Neural cell (in vitro differentiated cells): Measurements from ENCODE around the gene LNP1. TPM values are rescaled to one million over a fixed set of nuclear protein-coding genes. Genes with fewer than 3 reads are reported as not detected.
A peak's percentile ranks its signal among the peaks of the same experiment; 100 is the strongest.

Experiments used
- H2AFZ ChIP-seq: fragments of 200-600, 300-800 bp; sonication (generic), shearing (Covaris generic); 2 replicates; pipeline ENCODE4 v1.6.0; 2014; ENCODE audit warnings: low read depth, mild to moderate bottlenecking, antibody characterized with exemption, low read length, moderate library complexity
- H3F3A ChIP-seq: fragments of 200-600 bp; shearing (Covaris generic); 2 replicates; pipeline ENCODE4 v1.6.1; 2016; ENCODE audit warnings: mild to moderate bottlenecking, moderate library complexity, mixed read lengths, antibody characterized with exemption, low read length; ENCODE audit not compliant: insufficient read depth, poor library complexity, severe bottlenecking
- H3K27ac ChIP-seq: fragments of 200-600, 300-800 bp; sonication (generic), shearing (Covaris generic); 2 replicates; pipeline ENCODE4 v1.5.1; 2014; ENCODE audit warnings: mild to moderate bottlenecking, low read length, moderate library complexity
- H3K27me3 ChIP-seq: fragments of 300-800, 200-600 bp; sonication (generic), shearing (Covaris generic); 2 replicates; pipeline ENCODE4 v1.6.0; 2014; ENCODE audit warnings: mild to moderate bottlenecking, low read depth, low read length, moderate library complexity; ENCODE audit not compliant: insufficient read depth
- H3K36me3 ChIP-seq: fragments of 300-800, 200-600 bp; sonication (generic), shearing (Covaris generic); 2 replicates; pipeline ENCODE4 v1.5.1; 2014; ENCODE audit warnings: mild to moderate bottlenecking, antibody characterized with exemption, low read length, moderate library complexity; ENCODE audit not compliant: insufficient read depth
- H3K4me2 ChIP-seq: fragments of 300-800, 200-600 bp; sonication (generic), shearing (Covaris generic); 2 replicates; pipeline ENCODE4 v1.6.0; 2014; ENCODE audit warnings: mild to moderate bottlenecking, low read length
- H3K4me3 ChIP-seq: fragments of 300-800, 200-600 bp; sonication (generic), shearing (Covaris generic); 2 replicates; pipeline ENCODE4 v1.5.1; 2014; ENCODE audit warnings: mild to moderate bottlenecking, low read length, moderate library complexity
- H3K79me2 ChIP-seq: fragments of 200-600 bp; shearing (Covaris generic); replicated peaks from 2 replicates; pipeline ENCODE4 v1.6.0; 2014; ENCODE audit warnings: mild to moderate bottlenecking, low read length, moderate library complexity; ENCODE audit not compliant: insufficient read depth
- H3K9ac ChIP-seq: fragments of 300-800, 200-600 bp; sonication (generic), shearing (Covaris generic); 2 replicates; pipeline ENCODE4 v1.6.1; 2016; ENCODE audit warnings: mild to moderate bottlenecking, low read length, mixed read lengths
- H3K9me2 ChIP-seq: fragments of 200-600 bp; shearing (Covaris generic); 2 replicates; pipeline ENCODE4 v1.6.1; 2016; ENCODE audit warnings: mild to moderate bottlenecking, low read length, mixed read lengths; ENCODE audit not compliant: insufficient read depth
- H3K9me3 ChIP-seq: fragments of 200-600, 300-800 bp; sonication (generic), shearing (Covaris generic); 2 replicates; pipeline ENCODE4 v1.6.1; 2016; ENCODE audit warnings: mild to moderate bottlenecking, mixed run types, low read length, moderate library complexity, mixed read lengths
- H4K20me1 ChIP-seq: fragments of 200-600 bp; shearing (Covaris generic); 2 replicates; pipeline ENCODE4 v1.6.1; 2016; ENCODE audit warnings: mild to moderate bottlenecking, mixed run types; ENCODE audit not compliant: insufficient read depth
- CTCF ChIP-seq: fragments of 450-650 bp; IDR thresholded peaks from 2 replicates; pipeline ENCODE4 v1.5.1; 2014; ENCODE audit warnings: antibody characterized with exemption, mild to moderate bottlenecking, moderate library complexity; ENCODE audit not compliant: poor library complexity, severe bottlenecking
- EP300 ChIP-seq: fragments of 450-650 bp; conservative IDR thresholded peaks from 2 replicates; pipeline ENCODE4 v1.6.1; 2014; ENCODE audit warnings: antibody characterized with exemption, mild to moderate bottlenecking, moderate library complexity; ENCODE audit not compliant: poor library complexity, severe bottlenecking
- EZH2 ChIP-seq: fragments of 200-600, 300-800 bp; shearing (Covaris generic), sonication (generic); IDR thresholded peaks from 2 replicates; pipeline ENCODE4 v1.6.1; 2014; ENCODE audit warnings: antibody characterized with exemption, low read length, borderline replicate concordance, mild to moderate bottlenecking; ENCODE audit not compliant: insufficient read depth, poor library complexity, severe bottlenecking
- MXI1 ChIP-seq: fragments of 450-650 bp; conservative IDR thresholded peaks from 2 replicates; pipeline ENCODE4 v1.6.1; 2014; ENCODE audit warnings: antibody characterized with exemption, mild to moderate bottlenecking; ENCODE audit not compliant: poor library complexity, severe bottlenecking
- POLR2AphosphoS5 ChIP-seq: IDR thresholded peaks from 2 replicates; pipeline ENCODE4 v1.6.1; 2012
- RAD21 ChIP-seq: fragments of 450-650 bp; conservative IDR thresholded peaks from 2 replicates; pipeline ENCODE4 v1.6.1; 2014; ENCODE audit warnings: antibody characterized with exemption, mild to moderate bottlenecking, moderate library complexity
- REST ChIP-seq: IDR thresholded peaks from 2 replicates; pipeline ENCODE4 v1.6.1; 2012; ENCODE audit warnings: borderline replicate concordance
- SMC3 ChIP-seq: fragments of 450-650 bp; conservative IDR thresholded peaks from 2 replicates; pipeline ENCODE4 v1.6.1; 2014; ENCODE audit warnings: antibody characterized with exemption, mild to moderate bottlenecking, moderate library complexity; ENCODE audit not compliant: poor library complexity
- TAF1 ChIP-seq: IDR thresholded peaks from 2 replicates; pipeline ENCODE4 v1.6.1; 2012; ENCODE audit warnings: low read depth
- polyA plus RNA-seq: library from polyadenylated mRNA; depleted of rRNA; stranded (reverse); fragments of >200 nt; gene quantifications from 2 replicates; pipeline ENCODE4 v1.2.3, GENCODE V29; 2014

LNP1 gene
- polyA plus RNA-seq, 1 donor from 2014 or later, result 19.2 TPM

- no peaks in the 10 kb centered on the region for H3K36me3 ChIP-seq
- TF ChIP-seq RAD21, result no peak
- no peak for TF ChIP-seq EZH2
- TF ChIP-seq SMC3, result no peak
- TF ChIP-seq MXI1, result no peak
- TF ChIP-seq EP300, result no peak
- no peak for TF ChIP-seq POLR2AphosphoS5
- TF ChIP-seq CTCF, result no peak
- TF ChIP-seq TAF1, result no peak
- TF ChIP-seq REST, result no peak
- no peaks in the 10 kb centered on the region for H4K20me1 ChIP-seq
- no peak overlapping the region for H3K4me2 ChIP-seq
- H3K9me2 ChIP-seq, result no peaks in the 10 kb centered on the region
- no peak overlapping the region for H3K4me3 ChIP-seq
- no peaks in the 10 kb centered on the region for H3K9me3 ChIP-seq
- H3K9ac ChIP-seq, result no peak overlapping the region
- peaks cover 3% of the 10 kb centered on the region for H3F3A ChIP-seq
- no peaks in the 10 kb centered on the region for H3K79me2 ChIP-seq
- H3K27ac ChIP-seq, result no peak overlapping the region
- no peak overlapping the region for H2AFZ ChIP-seq
- no peaks in the 10 kb centered on the region for H3K27me3 ChIP-seq
Observed at GRCh38 chr3:100489118-100489517, 87.8 kb downstream of the LNP1 start.

- peaks cover 3% of the 10 kb centered on the region for H3F3A ChIP-seq
- peak within 1 kb of the TSS; percentile 36 for H2AFZ ChIP-seq
- peak within 1 kb of the TSS; percentile 59 for H3K9ac ChIP-seq
- H3K4me3 ChIP-seq, result peak within 1 kb of the TSS; percentile 65
- no peaks in the 10 kb centered on the region for H3K9me3 ChIP-seq
- no peaks in the 10 kb centered on the region for H3K9me2 ChIP-seq
- H3K27ac ChIP-seq, result peak within 1 kb of the TSS; percentile 27
- TF ChIP-seq RAD21, result peak; percentile 37
- TF ChIP-seq SMC3, result peak; percentile 48
- TF ChIP-seq TAF1, result peak; percentile 74
- TF ChIP-seq POLR2AphosphoS5, result peak; percentile 74
- peak; percentile 47 for TF ChIP-seq MXI1
- no peak for TF ChIP-seq EP300
- TF ChIP-seq CTCF, result peak; percentile 44
- TF ChIP-seq EZH2, result no peak
- peak; percentile 68 for TF ChIP-seq REST
- H3K79me2 ChIP-seq, result no peaks in the 10 kb centered on the region
- no peaks in the 10 kb centered on the region for H3K27me3 ChIP-seq
- no peaks in the 10 kb centered on the region for H4K20me1 ChIP-seq
- peak within 1 kb of the TSS; percentile 65 for H3K4me2 ChIP-seq
- H3K36me3 ChIP-seq, result no peaks in the 10 kb centered on the region
Observed at GRCh38 chr3:100492059-100493006, 91.0 kb downstream of the LNP1 start, which contains the start of gene TMEM45A. TMEM45A (plus strand) TSS chr3:100492619; CDS start chr3:100555212, 62,593 bp downstream.
